Measurements from ENCODE around the gene WRNIP1. TPM values are rescaled to one million over a fixed set of nuclear protein-coding genes. Genes with fewer than 3 reads are reported as not detected.
A peak's percentile ranks its signal among the peaks of the same experiment; 100 is the strongest.

WRNIP1 gene
- total RNA-seq, 4 donors from 2014 or later = 66.0 to 75.6 (median 69.9) TPM

GRCh38 chr6:2790588-2791449, 25.6 kb downstream of the WRNIP1 start:
- Histone ChIP-seq H3K9me3 (no peaks in the 10 kb centered on the region), H3K27me3 (no peaks in the 10 kb centered on the region), H3K4me3 (peak overlapping the region in 1 of 4 donors; percentile 23), H3K36me3 (peaks cover 0 to 38% (median 0%) of the 10 kb centered on the region in 3 donors), H3K4me1 (peaks cover 19 to 51% (median 29%) of the 10 kb centered on the region in 3 donors), H3K27ac (peak overlapping the region; percentile 58 to 89 (median 74))
- DNase-seq = no peak
- WGBS, 2 donors = 49 to 55% methylated on average over 11 of the region's 11 CpGs
- TF ChIP-seq CTCF (IDR thresholded peaks at IDR 0.05) (peak; percentile 35 to 89 (median 80)), POLR2A (IDR thresholded peaks at IDR 0.05) (no peak)
- intact Hi-C loops (cut with DNase I) = loop anchor here (10.0 kb wide), 1 partner anchor 54 kb away; the partner anchor contains the start of gene SERPINB1

- H3K27ac ChIP-seq = peak overlapping the region; percentile 58 to 89 (median 79)
- peaks cover 0 to 31% (median 0%) of the 10 kb centered on the region in 3 donors for H3K36me3 ChIP-seq
- TF ChIP-seq CTCF (IDR thresholded peaks at IDR 0.05) (no peak), POLR2A (IDR thresholded peaks at IDR 0.05) (no peak)
- peaks cover 19 to 51% (median 29%) of the 10 kb centered on the region in 3 donors for H3K4me1 ChIP-seq
- H3K27me3 ChIP-seq = no peaks in the 10 kb centered on the region
- no peaks in the 10 kb centered on the region for H3K9me3 ChIP-seq
- intact Hi-C loops (cut with DNase I) = loop anchor here (10.0 kb wide), 1 partner anchor 53 kb away; the partner anchor contains the start of gene SERPINB1
- no peak for DNase-seq
- WGBS, 2 donors = 54 to 63% methylated on average over 4 of the region's 4 CpGs
- H3K4me3 ChIP-seq = no peak overlapping the region
Observed at GRCh38 chr6:2791450-2791974, 26.3 kb downstream of the WRNIP1 start.

- no peak overlapping the region for H3K4me3 ChIP-seq
- peaks cover 0 to 21% (median 0%) of the 10 kb centered on the region in 3 donors for H3K36me3 ChIP-seq
- no peaks in the 10 kb centered on the region for H3K9me3 ChIP-seq
- intact Hi-C loops (cut with DNase I) = loop anchor here (10.0 kb wide), 1 partner anchor 52 kb away; the partner anchor contains the start of gene SERPINB1
- peaks cover 19 to 60% (median 29%) of the 10 kb centered on the region in 3 donors for H3K4me1 ChIP-seq
- WGBS, 2 donors = 45 to 80% methylated on average over 14 to 16 of the region's 17 CpGs
- DNase-seq = no peak
- TF ChIP-seq CTCF (IDR thresholded peaks at IDR 0.05) = no peak
- TF ChIP-seq POLR2A (IDR thresholded peaks at IDR 0.05) = no peak
- H3K27me3 ChIP-seq = no peaks in the 10 kb centered on the region
- H3K27ac ChIP-seq = peak overlapping the region; percentile 74 to 89 (median 80)
Observed at GRCh38 chr6:2792330-2793110, 27.3 kb downstream of the WRNIP1 start.

- Histone ChIP-seq H3K4me3 (no peak overlapping the region), H3K9me3 (no peaks in the 10 kb centered on the region), H3K4me1 (peaks cover 19 to 71% (median 29%) of the 10 kb centered on the region in 3 donors), H3K27me3 (no peaks in the 10 kb centered on the region), H3K36me3 (peaks cover 0 to 12% (median 0%) of the 10 kb centered on the region in 3 donors), H3K27ac (peak overlapping the region; percentile 74 to 89 (median 80))
- DNase-seq = no peak
- 14 to 25% methylated on average over 9 of the region's 9 CpGs for WGBS, 2 donors
- intact Hi-C loops (cut with DNase I) = loop anchor here (10.0 kb wide), 1 partner anchor 51 kb away; the partner anchor contains the start of gene SERPINB1
- TF ChIP-seq POLR2A (IDR thresholded peaks at IDR 0.05) (no peak), CTCF (IDR thresholded peaks at IDR 0.05) (no peak)
Observed at GRCh38 chr6:2793534-2794151, 28.4 kb downstream of the WRNIP1 start.

All from esophagus squamous epithelium (tissue), 5 donors.